HTR-8/SVneo (cell line): ENCODE measurements around the gene RSPO3.

Experiments
- DNase-seq: peaks from one replicate; pipeline ENCODE4 v3.0.0; 2011; ENCODE audit warnings: low spot score, mixed read lengths; ENCODE audit not compliant: insufficient read length
- FAIRE-seq: peaks from 2 replicates; lab custom pipeline; 2011; peaks lifted over from hg19 to GRCh38; lab: Jason Lieb, UNC

RSPO3 gene

DNA sequence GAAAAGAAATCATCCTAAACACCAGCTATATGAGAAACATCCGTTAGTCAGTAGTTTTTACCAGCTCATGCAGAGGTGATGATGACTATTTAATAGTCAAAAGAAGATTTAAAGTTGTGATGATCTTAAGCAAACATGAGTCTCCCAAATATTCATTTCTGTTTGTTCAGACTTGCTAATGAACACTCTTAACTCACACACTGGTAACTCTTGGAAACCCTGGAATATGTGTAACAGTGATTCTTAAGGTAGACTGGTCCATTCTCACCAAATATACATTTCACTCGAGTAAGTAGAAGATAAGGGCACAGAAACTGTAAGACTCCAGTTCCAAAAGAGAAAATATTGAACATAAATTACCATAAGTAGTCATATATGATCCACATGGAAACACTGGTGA lies 29.1 kb downstream of the RSPO3 start:
- FAIRE-seq (no peak), DNase-seq (no peak)

DNA sequence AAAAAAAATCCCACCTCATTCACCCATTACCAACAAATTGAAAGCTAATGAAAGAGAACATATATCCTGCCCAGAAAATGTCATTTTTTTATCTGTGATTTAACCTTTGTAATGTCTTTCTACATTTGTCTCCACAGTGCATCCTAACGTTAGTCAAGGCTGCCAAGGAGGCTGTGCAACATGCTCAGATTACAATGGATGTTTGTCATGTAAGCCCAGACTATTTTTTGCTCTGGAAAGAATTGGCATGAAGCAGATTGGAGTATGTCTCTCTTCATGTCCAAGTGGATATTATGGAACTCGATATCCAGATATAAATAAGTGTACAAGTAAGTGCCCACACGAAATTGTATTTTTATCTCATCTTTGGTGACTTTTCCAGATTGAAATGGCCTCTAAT lies 30.0 kb downstream of the RSPO3 start:
- DNase-seq = no peak

DNA sequence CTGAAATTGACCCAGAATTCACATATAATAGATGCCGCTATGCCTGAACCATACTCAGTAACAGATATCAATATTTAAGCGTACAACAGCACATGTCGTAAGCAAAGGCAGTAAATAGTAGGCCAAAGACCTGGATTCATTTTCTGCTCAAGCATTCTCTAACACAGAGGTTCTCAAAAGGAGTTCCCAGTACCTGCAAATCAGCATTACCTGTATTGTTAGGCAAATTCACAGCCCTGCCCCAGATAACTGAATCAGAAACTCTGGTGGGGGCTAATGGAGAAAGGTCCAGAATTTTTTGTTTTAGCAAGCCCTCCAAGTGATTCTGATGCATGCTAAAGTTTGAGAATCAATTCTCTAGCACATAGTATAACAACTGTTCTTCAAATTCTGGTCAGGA lies 36.0 kb downstream of the RSPO3 start:
- DNase-seq (no peak), FAIRE-seq (no peak)

More for the DNA sequence above, 30.0 kb downstream of the RSPO3 start:
- FAIRE-seq = no peak

GRCh38 chr6:127160484-127160883 lies 42.0 kb downstream of the RSPO3 start:
- DNase-seq = no peak
- FAIRE-seq = no peak

- FAIRE-seq (no peak), DNase-seq (no peak)
These were observed 44.4 kb downstream of the RSPO3 start for GRCh38 chr6:127162836-127163235.

- DNase-seq (no peak), FAIRE-seq (no peak)
These were observed 45.6 kb downstream of the RSPO3 start for GRCh38 chr6:127164036-127164435.

DNA sequence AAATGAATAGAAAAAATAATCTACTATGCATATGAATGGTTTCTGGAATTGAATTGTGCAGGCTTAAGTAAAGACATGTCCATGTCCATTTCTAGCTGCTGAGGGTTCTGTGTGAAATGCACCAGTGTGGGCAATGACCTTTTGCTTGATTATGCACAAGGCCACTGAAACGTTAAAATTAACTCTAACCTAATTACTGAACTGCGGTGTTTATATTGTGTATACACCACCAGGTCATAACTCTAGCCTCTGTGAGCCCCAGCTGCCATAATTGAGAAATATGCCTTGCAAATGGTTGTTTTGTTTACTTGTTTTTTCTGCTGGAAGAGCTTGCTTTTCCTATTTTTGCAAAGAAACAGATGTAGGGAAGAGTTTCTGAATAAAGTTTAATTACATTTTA lies 46.1 kb downstream of the RSPO3 start:
- no peak for FAIRE-seq
- no peak for DNase-seq

GRCh38 chr6:127173156-127173940 lies 54.9 kb downstream of the RSPO3 start:
- FAIRE-seq = no peak
- no peak for DNase-seq

- no peak for DNase-seq
- no peak for FAIRE-seq
These were observed 57.7 kb downstream of the RSPO3 start for GRCh38 chr6:127176146-127176545.

DNA sequence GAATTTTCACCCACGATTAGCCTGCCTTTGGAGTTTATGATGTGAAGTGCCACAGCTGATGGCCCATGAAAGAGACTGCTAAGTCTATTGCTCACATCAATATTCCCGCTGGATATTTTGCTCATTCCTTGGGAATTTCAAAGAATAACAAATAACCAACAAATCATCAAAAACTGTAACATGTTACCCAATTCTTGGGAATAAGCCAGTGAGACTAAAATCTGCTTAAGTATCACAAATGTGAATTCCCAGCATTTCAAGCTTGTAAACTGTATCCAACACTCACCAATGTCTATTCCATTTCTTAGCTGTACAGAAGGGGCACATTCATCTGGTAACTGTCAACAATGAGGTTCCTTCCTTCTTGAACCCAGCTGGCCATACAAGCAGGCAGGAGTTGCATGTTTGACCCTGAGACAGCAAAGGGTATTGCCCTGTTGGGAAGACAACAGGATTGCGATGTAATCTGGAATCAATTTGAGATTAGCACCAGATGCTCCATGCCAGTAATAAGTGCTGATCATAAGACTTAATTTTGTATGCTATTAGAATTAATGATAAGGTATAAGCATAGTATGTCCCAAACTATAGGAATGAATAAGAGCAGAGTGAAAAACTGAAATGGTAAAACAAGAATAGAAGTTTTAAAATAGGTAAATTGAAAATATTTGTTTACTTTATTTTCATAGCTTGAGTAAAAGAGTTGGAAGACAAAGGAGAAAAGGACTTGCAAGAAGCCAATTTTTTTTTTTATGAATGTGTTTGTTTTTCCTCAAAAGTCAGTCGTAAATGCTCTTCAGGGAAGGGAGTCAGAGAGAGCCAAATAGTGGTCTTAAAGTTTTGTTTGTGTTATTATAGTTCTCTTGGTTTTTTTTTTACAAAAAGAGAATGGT lies 58.8 kb downstream of the RSPO3 start:
- no peak for FAIRE-seq
- no peak for DNase-seq

DNA sequence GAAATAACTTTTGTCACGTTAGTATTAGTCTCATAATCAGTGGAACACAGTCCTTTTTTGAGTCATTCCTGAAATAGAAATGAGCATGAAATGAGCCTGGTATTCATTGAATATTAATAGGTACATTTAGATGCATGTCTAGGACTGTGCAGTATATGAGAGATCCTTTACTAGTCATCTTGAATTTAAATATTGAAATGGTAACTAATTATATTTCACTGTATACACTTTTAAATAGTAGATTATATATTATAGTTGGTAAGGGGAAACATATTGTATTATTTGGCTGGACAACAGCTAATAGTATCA lies 59.4 kb downstream of the RSPO3 start:
- FAIRE-seq (no peak), DNase-seq (no peak)

GRCh38 chr6:127178746-127179145 lies 60.3 kb downstream of the RSPO3 start:
- FAIRE-seq (no peak), DNase-seq (no peak)

GRCh38 chr6:127180426-127180825 lies 62.0 kb downstream of the RSPO3 start:
- no peak for DNase-seq
- no peak for FAIRE-seq

DNA sequence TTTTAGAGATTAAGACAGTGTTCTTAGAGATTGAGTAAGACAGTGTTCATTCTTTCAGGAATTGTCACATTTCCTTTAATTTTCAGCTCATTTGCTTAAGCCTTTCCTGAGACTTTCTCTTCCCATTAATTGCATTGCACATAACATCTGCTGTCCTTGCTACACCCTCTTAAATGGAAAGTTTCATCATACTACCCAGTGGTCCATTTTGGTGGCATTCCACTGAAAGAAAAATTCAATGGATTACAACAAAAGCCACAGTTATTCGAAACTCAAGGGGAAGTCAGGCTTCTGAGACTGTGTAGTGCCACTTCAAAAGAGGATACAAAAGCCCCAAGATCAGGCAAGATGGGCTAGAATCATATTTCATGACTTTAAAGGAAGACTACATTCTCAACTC lies 64.0 kb downstream of the RSPO3 start:
- FAIRE-seq (no peak), DNase-seq (no peak)

DNA sequence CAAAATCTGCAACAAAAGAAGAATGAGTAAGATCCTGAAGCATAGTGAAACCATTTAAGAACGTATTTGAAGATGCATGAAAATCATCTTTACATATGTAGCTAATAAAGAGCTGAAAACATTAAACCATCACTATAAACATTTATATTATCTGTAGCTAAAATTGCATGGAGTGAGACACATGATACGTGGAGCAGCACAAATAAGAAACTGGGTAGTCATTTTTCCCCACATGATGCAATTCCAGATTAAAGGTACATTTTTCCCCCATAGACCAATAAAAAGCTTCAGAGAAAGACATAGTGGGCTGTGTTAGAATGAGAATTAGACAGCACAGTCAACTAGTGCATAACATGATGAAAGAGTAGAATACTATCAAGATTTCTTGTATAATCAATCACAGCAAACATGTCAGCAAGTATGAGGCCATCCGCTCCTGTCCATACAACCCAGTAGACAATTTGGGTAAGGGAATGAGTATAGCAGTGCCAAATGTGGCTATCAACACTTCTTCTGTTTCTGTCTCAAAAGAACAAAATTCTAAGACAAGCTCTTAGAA lies 67.0 kb downstream of the RSPO3 start:
- FAIRE-seq (no peak), DNase-seq (no peak)

- FAIRE-seq (no peak), DNase-seq (no peak)
These were observed 68.4 kb downstream of the RSPO3 start for GRCh38 chr6:127186889-127187288.

DNA sequence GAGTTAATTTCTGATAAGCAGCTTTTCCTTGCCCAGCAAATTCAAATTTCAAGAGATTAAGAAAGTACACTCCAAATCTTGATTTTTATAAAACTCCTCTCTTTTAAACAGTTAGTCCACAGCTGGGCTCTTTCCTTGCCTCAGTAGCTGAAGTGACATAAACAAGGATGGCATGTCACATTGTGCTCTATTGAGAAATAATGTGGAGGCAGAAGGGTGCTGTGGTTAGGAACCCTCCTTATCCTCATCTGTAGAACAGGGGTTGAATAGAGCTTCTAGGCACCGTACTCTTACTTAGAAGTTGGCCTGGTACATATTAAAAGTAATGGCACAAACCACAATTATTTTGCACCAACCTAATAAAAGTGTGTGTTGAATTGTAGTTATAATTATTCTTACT lies 70.3 kb downstream of the RSPO3 start:
- FAIRE-seq (no peak), DNase-seq (no peak)

GRCh38 chr6:127190552-127190951 lies 72.1 kb downstream of the RSPO3 start:
- no peak for FAIRE-seq
- no peak for DNase-seq

GRCh38 chr6:127191716-127192115 lies 73.2 kb downstream of the RSPO3 start:
- FAIRE-seq (no peak), DNase-seq (no peak)

DNA sequence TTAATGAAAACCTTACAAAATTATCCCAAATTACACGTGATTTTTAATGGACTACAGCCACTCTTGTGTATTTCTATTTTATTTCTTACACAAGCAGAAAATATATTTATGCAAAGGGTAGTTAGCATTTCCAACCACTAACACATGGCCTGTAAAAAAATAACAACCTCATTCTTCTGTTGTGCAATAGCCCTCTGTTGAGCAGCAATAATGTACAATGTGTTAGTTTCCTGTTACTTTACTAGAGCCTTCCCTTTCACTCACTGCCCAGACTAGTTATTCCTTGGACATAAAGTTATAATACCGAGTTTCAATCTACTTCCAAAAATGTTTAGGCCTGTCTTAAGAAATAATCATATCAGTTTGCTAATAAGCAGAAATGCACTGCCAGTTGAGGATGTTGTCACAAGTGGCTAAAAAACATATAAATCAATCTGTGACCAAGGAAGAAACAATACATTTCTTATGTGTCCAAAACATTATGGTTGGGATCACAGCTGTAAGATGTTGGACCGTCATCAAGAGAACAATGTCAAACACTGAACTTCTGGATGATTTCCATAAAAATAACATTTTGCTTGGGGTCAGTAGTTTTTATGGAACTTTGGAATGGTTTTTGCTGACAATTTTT lies 74.6 kb downstream of the RSPO3 start:
- FAIRE-seq = no peak
- no peak for DNase-seq

DNA sequence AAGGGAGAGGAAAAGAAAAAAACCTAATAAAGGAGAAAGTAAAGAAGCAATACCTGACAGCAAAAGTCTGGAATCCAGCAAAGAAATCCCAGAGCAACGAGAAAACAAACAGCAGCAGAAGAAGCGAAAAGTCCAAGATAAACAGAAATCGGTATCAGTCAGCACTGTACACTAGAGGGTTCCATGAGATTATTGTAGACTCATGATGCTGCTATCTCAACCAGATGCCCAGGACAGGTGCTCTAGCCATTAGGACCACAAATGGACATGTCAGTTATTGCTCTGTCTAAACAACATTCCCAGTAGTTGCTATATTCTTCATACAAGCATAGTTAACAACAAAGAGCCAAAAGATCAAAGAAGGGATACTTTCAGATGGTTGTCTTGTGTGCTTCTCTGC lies 77.4 kb downstream of the RSPO3 start:
- DNase-seq (no peak), FAIRE-seq (no peak)
